PC-9 (cell line): ENCODE measurements around the gene ZSWIM5. TPM values are rescaled to one million over a fixed set of nuclear protein-coding genes. Genes with fewer than 3 reads are reported as not detected.

Source experiments
- BruUV-seq: library from RNA; stranded (reverse); fragments of 400-500 nt; replicated peaks from 2 replicates; lab custom pipeline; 2021; lab: Mats Ljungman, UMichigan
- CTCF ChIA-PET: fragments of 300-600 bp; sonication (Branson Sonifier 250); formaldehyde crosslinking; loops from one replicate; lab custom pipeline; 2022; ENCODE audit warnings: antibody characterized with exemption; lab: Charles Lee
- POLR2A ChIA-PET: fragments of 300-600 bp; sonication (Branson Sonifier 250); formaldehyde crosslinking; loops from one replicate; lab custom pipeline; 2022; ENCODE audit warnings: antibody characterized with exemption; ENCODE audit not compliant: unreplicated experiment; lab: Charles Lee
- DNase-seq, 2 experiments: peaks; one replicate each; pipeline versions ENCODE4 v3.0.0 to v3.0.0-alpha.2; 2015 to 2022; ENCODE audit warnings: mixed read lengths in 1 of 2
- H2AFZ ChIP-seq: fragments of 200-600 bp; sonication (generic); 2 replicates; pipeline ENCODE4 v1.8.1; 2017; ENCODE audit warnings: antibody characterized with exemption
- H3F3A ChIP-seq: fragments of 200-600 bp; sonication (generic); 2 replicates; pipeline ENCODE4 v1.8.1; 2017; ENCODE audit warnings: antibody characterized with exemption, mild to moderate bottlenecking, low read depth; ENCODE audit not compliant: insufficient read depth
- H3K27ac ChIP-seq: fragments of 200-600 bp; sonication (generic); 2 replicates; pipeline ENCODE4 v1.6.1; 2016; ENCODE audit warnings: mixed run types
- H3K27me3 ChIP-seq: fragments of 200-600 bp; sonication (generic); 2 replicates; pipeline ENCODE4 v1.6.1; 2016; ENCODE audit warnings: low read depth, mixed run types; ENCODE audit not compliant: insufficient read depth
- H3K36me3 ChIP-seq: fragments of 200-600 bp; sonication (generic); 2 replicates; pipeline ENCODE4 v1.6.1; 2016; ENCODE audit warnings: low read depth, mixed run types
- H3K4me1 ChIP-seq: fragments of 200-600 bp; sonication (generic); replicated peaks from 2 replicates; pipeline ENCODE4 v1.6.1; 2016; ENCODE audit warnings: mixed run types; ENCODE audit not compliant: insufficient read depth
- H3K4me2 ChIP-seq: fragments of 200-600 bp; sonication (generic); 2 replicates; pipeline ENCODE4 v1.6.1; 2017; ENCODE audit warnings: mixed run types
- H3K4me3 ChIP-seq: fragments of 200-600 bp; sonication (generic); 2 replicates; pipeline ENCODE4 v1.6.1; 2016; ENCODE audit warnings: mixed run types
- H3K79me2 ChIP-seq: fragments of 200-600 bp; sonication (generic); 2 replicates; pipeline ENCODE4 v1.6.1; 2017; ENCODE audit warnings: low read depth, mixed run types
- H3K9me2 ChIP-seq: fragments of 200-600 bp; sonication (generic); 2 replicates; pipeline ENCODE4 v1.8.1; 2017; ENCODE audit warnings: mild to moderate bottlenecking; ENCODE audit not compliant: insufficient read depth
- H3K9me3 ChIP-seq: fragments of 200-600 bp; sonication (generic); 2 replicates; pipeline ENCODE4 v1.8.1; 2016; ENCODE audit warnings: low read depth; ENCODE audit not compliant: insufficient read depth
- H4K20me1 ChIP-seq: fragments of 200-600 bp; sonication (generic); 2 replicates; pipeline ENCODE4 v1.8.1; 2017; ENCODE audit not compliant: insufficient read depth
- EZH2 ChIP-seq: fragments of 200-600 bp; sonication (generic); IDR thresholded peaks from 2 replicates; pipeline ENCODE4 v1.8.0; 2017; ENCODE audit warnings: antibody characterized with exemption, low read depth
- intact Hi-C: fragments of 100-400 bp; cut with micrococcal nuclease; formaldehyde crosslinking; loops from one replicate; pipeline ENCODE4 v1.10.0; 2022; ENCODE audit not compliant: unreplicated experiment
- total RNA-seq: library from RNA; stranded (reverse); gene quantifications from 2 replicates; pipeline ENCODE4 v1.2.3, GENCODE V29; 2021
- TF ChIP-seq, protein P1 (sequence below): fragments of 200-600 bp; sonication (generic); conservative IDR thresholded peaks from 2 replicates; pipeline ENCODE4 v1.6.1; 2017; ENCODE audit warnings: mixed run types, antibody characterized with exemption, mild to moderate bottlenecking, moderate library complexity

The ZSWIM5 gene
- total RNA-seq, 1 experiment from 2014 or later = 0.50 TPM

DNA sequence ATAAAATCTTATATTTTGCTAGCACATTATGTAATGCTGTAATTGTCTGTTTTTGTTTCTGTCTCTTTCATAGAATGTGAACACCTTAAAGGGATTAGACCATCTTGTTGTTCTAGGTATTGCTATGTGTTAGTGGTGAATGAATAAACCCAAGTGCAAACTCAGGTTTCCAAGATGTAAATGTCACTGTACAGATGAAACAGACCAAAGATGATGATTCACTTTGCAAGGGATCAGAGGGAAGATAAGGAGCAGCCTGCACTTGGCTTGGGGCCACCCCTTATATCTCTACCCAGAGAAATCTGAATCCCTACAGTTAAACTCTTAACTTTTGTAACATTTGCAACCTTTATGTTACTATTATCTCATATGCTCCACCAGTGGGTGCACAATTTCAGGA, 168.9 kb downstream of the ZSWIM5 start:
- H3K4me2 ChIP-seq = no peak overlapping the region
- peak; percentile 18 to 65 for DNase-seq

DNA sequence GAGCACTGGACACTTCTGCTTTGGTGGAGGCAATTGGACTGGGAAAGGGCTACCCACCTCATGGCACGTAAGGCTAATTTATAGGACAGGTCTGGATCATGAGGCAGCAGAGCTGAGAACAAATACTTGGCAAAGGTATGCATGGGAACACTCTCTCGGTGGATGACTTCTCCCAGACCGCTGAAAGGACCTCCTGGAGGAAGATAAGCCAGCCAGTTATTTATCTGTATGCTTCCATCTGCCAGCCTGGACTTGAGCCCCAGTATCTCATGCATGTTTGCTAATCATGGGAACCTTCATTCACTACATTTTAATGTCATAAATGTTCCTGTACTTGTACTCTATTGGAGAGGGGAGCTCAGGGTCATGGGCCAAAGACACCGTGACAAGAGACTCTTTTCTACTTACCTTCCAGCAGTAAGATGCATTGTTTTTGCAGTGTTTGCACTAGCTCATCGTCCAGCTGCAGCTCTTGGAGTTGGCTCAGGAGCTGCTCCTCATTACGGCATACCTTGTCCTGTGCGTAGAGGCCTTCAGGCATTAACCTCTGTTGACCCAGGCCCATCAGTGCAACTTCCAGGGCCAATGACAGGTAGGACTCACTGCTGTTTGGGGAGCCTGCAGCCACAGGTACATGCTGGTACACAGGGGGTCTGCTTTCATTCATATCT, 170.6 kb downstream of the ZSWIM5 start:
- no peaks in the 10 kb centered on the region for H3K36me3 ChIP-seq
- no peak overlapping the region for H3K27ac ChIP-seq
- H3K4me2 ChIP-seq = no peak overlapping the region
- ChIA-PET POLR2A (no interaction called here), CTCF (no interaction called here)
- peaks cover 9% of the 10 kb centered on the region; the same call in 1 of the 2 replicates for H3F3A ChIP-seq
- H4K20me1 ChIP-seq = no peaks in the 10 kb centered on the region
- intact Hi-C loops = no loop called here
- no peaks in the 10 kb centered on the region for H3K79me2 ChIP-seq
- no peak for DNase-seq
- no peak overlapping the region for H2AFZ ChIP-seq
- no peak for TF ChIP-seq EZH2
- TF ChIP-seq, protein P1, sequence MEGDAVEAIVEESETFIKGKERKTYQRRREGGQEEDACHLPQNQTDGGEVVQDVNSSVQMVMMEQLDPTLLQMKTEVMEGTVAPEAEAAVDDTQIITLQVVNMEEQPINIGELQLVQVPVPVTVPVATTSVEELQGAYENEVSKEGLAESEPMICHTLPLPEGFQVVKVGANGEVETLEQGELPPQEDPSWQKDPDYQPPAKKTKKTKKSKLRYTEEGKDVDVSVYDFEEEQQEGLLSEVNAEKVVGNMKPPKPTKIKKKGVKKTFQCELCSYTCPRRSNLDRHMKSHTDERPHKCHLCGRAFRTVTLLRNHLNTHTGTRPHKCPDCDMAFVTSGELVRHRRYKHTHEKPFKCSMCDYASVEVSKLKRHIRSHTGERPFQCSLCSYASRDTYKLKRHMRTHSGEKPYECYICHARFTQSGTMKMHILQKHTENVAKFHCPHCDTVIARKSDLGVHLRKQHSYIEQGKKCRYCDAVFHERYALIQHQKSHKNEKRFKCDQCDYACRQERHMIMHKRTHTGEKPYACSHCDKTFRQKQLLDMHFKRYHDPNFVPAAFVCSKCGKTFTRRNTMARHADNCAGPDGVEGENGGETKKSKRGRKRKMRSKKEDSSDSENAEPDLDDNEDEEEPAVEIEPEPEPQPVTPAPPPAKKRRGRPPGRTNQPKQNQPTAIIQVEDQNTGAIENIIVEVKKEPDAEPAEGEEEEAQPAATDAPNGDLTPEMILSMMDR = no peak
- H3K27me3 ChIP-seq = no peaks in the 10 kb centered on the region
- peaks cover 10% of the 10 kb centered on the region; the same call in 1 of the 2 replicates for H3K4me1 ChIP-seq
- H3K9me3 ChIP-seq = no peaks in the 10 kb centered on the region
- H3K4me3 ChIP-seq = no peak overlapping the region
- BruUV-seq = no TSS peak
- H3K9me2 ChIP-seq = no peaks in the 10 kb centered on the region

More for the DNA sequence above, 168.9 kb downstream of the ZSWIM5 start:
- Histone ChIP-seq H3K9me2 (no peaks in the 10 kb centered on the region), H4K20me1 (no peaks in the 10 kb centered on the region), H3F3A (peaks cover 9% of the 10 kb centered on the region; the same call in 1 of the 2 replicates), H3K27ac (no peak overlapping the region), H3K79me2 (no peaks in the 10 kb centered on the region), H3K9me3 (no peaks in the 10 kb centered on the region), H3K27me3 (no peaks in the 10 kb centered on the region), H3K36me3 (no peaks in the 10 kb centered on the region), H2AFZ (no peak overlapping the region), H3K4me1 (peaks cover 10% of the 10 kb centered on the region; the same call in 1 of the 2 replicates), H3K4me3 (no peak overlapping the region)
- intact Hi-C loops = no loop called here
- TF ChIP-seq EZH2 = no peak
- TF ChIP-seq, protein P1 = no peak
- POLR2A ChIA-PET = no interaction called here
- CTCF ChIA-PET = no interaction called here
- no TSS peak for BruUV-seq

DNA sequence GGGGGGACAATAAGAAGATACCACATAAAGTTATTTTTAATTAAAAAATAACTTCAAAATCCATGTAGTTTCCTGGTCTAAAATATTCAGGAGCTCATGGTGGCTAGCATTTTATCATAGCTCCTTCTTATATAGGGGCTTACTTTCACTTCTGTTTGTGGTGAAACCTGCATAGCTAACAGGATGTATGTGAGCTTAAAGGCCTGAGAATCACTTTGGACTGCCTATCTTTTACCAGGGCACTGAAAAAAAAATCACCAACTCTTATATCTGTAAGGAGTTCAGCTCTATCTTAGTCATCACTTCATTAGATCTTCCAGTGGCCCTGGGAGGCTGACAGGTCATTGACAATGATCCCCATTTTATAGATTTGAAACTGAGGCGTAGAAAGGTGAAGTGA, 173.0 kb downstream of the ZSWIM5 start:
- BruUV-seq = no TSS peak
- H4K20me1 ChIP-seq = no peaks in the 10 kb centered on the region
- H2AFZ ChIP-seq = no peak overlapping the region
- POLR2A ChIA-PET = interaction anchor here (0.6 kb wide), 2 partner anchors 306 to 1214 kb away, joined by 3 to 9 read pairs; partner anchors contain the start of gene RAD54L
- CTCF ChIA-PET = no interaction called here
- H3K79me2 ChIP-seq = no peaks in the 10 kb centered on the region
- H3K9me2 ChIP-seq = no peaks in the 10 kb centered on the region
- no peak for TF ChIP-seq EZH2
- TF ChIP-seq, protein P1 = no peak
- no peak overlapping the region for H3K4me2 ChIP-seq
- peaks cover 10% of the 10 kb centered on the region; the same call in 1 of the 2 replicates for H3K4me1 ChIP-seq
- H3K9me3 ChIP-seq = no peaks in the 10 kb centered on the region
- no peak overlapping the region for H3K27ac ChIP-seq
- H3K4me3 ChIP-seq = no peak overlapping the region
- peaks cover 9% of the 10 kb centered on the region; the same call in 1 of the 2 replicates for H3F3A ChIP-seq
- intact Hi-C loops = no loop called here
- DNase-seq = no peak
- no peaks in the 10 kb centered on the region for H3K36me3 ChIP-seq
- H3K27me3 ChIP-seq = no peaks in the 10 kb centered on the region
